Stimulated activated CD4-positive, alpha-beta T cell treated with anti-CD3 and anti-CD28 coated beads, Interleukin-12 subunit alpha, Interleukin-12 subunit beta, amount 100 ng/mL, for 24 hours (primary cell): ENCODE data around the gene GRPR.
"Not testable (repeated sequence)": the region's sequence is repeated elsewhere in the genome, so short reads cannot be mapped to it uniquely, and the experiment has no call there.

ENCODE experiments used
- DNase-seq, 2 experiments: peaks; one replicate each; pipeline ENCODE4 v3.0.0-alpha.2; 2020; ENCODE audit warnings: low read depth in 2 of 2

GRPR gene

GRCh38 chrX:16137416-16138107 is 14.2 kb downstream of the GRPR start:
- no peak for DNase-seq

- no peak for DNase-seq
Observed at GRCh38 chrX:16138108-16138427, 14.7 kb downstream of the GRPR start.

- no peak for DNase-seq
Observed at GRCh38 chrX:16140448-16140847, 17.1 kb downstream of the GRPR start.

- DNase-seq: no peak
Observed at GRCh38 chrX:16140983-16141382, 17.6 kb downstream of the GRPR start.

GRCh38 chrX:16141422-16142245 is 18.3 kb downstream of the GRPR start:
- no peak for DNase-seq

GRCh38 chrX:16142246-16142558 is 18.8 kb downstream of the GRPR start:
- no peak for DNase-seq

GRCh38 chrX:16143968-16144367 is 20.6 kb downstream of the GRPR start:
- DNase-seq: no peak

- no peak for DNase-seq
Observed at GRCh38 chrX:16144420-16144819, 21.1 kb downstream of the GRPR start.

- not testable (repeated sequence) for DNase-seq
Observed at GRCh38 chrX:16145093-16145492, 21.7 kb downstream of the GRPR start.

- DNase-seq: no peak
Observed at GRCh38 chrX:16145656-16146055, 22.3 kb downstream of the GRPR start.

- DNase-seq: no peak
Observed at GRCh38 chrX:16148896-16149295, 25.5 kb downstream of the GRPR start.

- no peak for DNase-seq
Observed at GRCh38 chrX:16155581-16156096, 32.3 kb downstream of the GRPR start.

- no peak for DNase-seq
Observed at GRCh38 chrX:16156692-16157331, 33.4 kb downstream of the GRPR start.

GRCh38 chrX:16160729-16161128 is 37.4 kb downstream of the GRPR start:
- DNase-seq: no peak

GRCh38 chrX:16161173-16161572 is 37.8 kb downstream of the GRPR start:
- DNase-seq: not testable (repeated sequence)

GRCh38 chrX:16162391-16162790 is 39.0 kb downstream of the GRPR start:
- no peak for DNase-seq

GRCh38 chrX:16164748-16165147 is 41.4 kb downstream of the GRPR start:
- no peak for DNase-seq

- no peak for DNase-seq
Observed at GRCh38 chrX:16167181-16167580, 43.8 kb downstream of the GRPR start, which contains the start of gene MAGEB17. Gene MAGEB17, plus strand, starts transcription at chrX:16167481. Its CDS starts 2,902 bp downstream, at chrX:16170383.

GRCh38 chrX:16171039-16171438 is 47.7 kb downstream of the GRPR start:
- DNase-seq: no peak

- DNase-seq: no peak
Observed at GRCh38 chrX:16171944-16172343, 48.6 kb downstream of the GRPR start.

GRCh38 chrX:16172391-16172790 is 49.0 kb downstream of the GRPR start:
- no peak for DNase-seq

GRCh38 chrX:16175329-16176061 is 52.1 kb downstream of the GRPR start:
- DNase-seq: no peak
